GM18517 (cell line): ENCODE measurements around the gene TNS2.

Experiments used
- ATAC-seq: cut with Tn5 transposase; IDR thresholded peaks from one replicate; pipeline ENCODE4 v1.9.1; 2021; ENCODE audit warnings: mild to moderate bottlenecking, moderate library complexity; ENCODE audit not compliant: unreplicated experiment

Gene TNS2

DNA sequence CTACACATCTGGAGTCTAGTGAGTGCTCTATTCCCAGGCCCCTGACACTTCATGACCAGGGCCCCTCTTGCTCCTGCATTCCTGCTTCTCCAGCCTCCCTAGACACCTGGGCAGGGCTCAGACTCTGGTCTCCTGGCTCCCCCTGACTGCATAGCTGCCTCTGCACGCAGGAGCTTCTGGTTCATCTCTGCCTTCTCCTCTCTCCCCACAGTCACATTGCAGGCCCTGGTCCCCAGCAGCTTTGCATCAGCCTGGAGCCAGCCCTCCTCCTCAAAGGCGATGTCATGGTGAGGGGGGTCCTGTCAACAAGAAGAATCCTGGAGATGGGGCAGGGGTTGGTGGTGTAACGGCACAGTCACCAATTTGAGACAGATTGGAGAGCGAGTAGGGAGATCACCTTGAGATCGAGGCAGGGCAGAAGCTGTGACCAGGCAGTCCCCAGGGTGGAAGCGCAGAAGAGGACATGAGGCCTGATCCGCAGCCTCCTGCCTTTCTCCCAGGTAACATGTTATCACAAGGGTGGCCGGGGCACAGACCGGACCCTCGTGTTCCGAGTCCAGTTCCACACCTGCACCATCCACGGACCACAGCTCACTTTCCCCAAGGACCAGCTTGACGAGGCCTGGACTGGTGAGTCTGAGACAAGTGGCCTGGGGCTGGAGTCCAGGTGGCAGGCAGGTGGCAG lies 8.1 kb downstream of the TNS2 start:
- ATAC-seq = no peak

DNA sequence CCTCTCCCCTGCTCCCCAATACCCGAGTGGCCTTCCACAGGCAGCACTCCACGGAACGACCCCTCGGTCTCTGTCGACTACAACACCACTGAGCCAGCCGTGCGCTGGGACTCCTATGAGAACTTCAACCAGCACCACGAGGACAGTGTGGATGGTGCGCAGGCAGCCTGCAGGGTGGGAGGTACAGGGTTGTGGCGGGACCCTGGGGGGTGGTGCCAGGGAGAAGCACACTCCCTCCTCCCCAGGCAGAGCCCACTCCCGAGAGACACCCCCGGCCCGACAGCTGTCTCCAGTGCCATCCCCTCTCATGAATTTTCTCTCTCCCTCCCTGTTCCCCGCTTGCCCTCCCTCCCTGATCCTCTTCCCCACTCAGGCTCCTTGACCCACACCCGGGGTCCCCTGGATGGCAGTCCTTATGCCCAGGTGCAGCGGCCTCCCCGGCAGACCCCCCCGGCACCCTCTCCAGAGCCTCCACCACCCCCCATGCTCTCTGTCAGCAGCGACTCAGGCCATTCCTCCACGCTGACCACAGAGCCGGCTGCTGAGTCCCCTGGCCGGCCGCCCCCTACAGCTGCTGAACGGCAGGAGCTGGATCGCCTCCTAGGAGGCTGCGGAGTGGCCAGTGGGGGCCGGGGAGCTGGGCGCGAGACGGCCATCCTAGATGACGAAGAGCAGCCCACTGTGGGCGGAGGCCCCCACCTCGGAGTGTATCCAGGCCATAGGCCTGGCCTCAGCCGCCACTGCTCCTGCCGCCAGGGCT lies 9.0 kb downstream of the TNS2 start:
- no peak for ATAC-seq

DNA sequence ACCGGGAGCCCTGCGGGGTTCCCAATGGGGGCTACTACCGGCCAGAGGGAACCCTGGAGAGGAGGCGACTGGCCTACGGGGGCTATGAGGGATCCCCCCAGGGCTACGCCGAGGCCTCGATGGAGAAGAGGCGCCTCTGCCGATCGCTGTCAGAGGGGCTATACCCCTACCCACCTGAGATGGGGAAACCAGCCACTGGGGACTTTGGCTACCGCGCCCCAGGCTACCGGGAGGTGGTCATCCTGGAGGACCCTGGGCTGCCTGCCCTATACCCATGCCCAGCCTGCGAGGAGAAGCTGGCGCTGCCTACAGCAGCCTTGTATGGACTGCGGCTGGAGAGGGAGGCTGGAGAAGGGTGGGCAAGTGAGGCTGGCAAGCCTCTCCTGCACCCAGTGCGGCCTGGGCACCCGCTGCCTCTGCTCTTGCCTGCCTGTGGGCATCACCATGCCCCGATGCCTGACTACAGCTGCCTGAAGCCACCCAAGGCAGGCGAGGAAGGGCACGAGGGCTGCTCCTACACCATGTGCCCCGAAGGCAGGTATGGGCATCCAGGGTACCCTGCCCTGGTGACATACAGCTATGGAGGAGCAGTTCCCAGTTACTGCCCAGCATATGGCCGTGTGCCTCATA lies 9.7 kb downstream of the TNS2 start:
- no peak for ATAC-seq

DNA sequence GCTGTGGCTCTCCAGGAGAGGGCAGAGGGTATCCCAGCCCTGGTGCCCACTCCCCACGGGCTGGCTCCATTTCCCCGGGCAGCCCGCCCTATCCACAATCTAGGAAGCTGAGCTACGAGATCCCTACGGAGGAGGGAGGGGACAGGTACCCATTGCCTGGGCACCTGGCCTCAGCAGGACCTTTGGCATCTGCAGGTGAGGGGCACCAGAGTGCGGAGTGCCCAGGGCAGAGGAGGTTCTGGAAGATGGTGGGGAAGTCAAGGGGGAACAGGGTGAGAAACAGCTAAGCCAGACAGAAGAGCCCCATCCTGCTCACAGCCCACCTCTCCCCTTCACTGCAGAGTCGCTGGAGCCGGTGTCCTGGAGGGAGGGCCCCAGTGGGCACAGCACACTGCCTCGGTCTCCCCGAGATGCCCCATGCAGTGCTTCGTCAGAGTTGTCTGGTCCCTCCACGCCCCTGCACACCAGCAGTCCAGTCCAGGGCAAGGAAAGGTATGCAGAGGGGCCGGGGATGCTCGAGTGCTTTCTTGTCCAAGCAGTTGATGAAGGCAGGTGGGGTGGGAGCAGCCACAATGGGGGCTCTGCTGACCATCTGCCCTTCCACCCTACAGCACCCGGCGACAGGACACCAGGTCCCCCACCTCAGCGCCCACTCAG lies 10.3 kb downstream of the TNS2 start:
- ATAC-seq = no peak

DNA sequence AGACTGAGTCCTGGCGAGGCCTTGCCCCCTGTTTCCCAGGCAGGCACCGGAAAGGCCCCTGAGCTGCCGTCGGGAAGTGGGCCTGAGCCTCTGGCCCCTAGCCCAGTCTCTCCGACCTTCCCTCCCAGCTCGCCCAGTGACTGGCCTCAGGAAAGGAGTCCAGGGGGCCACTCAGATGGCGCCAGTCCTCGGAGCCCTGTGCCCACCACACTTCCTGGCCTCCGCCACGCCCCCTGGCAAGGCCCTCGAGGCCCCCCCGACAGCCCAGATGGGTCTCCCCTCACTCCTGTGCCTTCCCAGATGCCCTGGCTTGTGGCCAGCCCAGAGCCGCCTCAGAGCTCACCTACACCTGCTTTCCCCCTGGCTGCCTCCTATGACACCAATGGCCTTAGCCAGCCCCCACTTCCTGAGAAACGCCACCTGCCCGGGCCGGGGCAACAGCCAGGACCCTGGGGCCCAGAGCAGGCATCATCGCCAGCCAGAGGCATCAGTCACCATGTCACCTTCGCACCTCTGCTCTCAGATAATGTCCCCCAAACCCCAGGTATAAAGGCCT lies 10.9 kb downstream of the TNS2 start:
- no peak for ATAC-seq

DNA sequence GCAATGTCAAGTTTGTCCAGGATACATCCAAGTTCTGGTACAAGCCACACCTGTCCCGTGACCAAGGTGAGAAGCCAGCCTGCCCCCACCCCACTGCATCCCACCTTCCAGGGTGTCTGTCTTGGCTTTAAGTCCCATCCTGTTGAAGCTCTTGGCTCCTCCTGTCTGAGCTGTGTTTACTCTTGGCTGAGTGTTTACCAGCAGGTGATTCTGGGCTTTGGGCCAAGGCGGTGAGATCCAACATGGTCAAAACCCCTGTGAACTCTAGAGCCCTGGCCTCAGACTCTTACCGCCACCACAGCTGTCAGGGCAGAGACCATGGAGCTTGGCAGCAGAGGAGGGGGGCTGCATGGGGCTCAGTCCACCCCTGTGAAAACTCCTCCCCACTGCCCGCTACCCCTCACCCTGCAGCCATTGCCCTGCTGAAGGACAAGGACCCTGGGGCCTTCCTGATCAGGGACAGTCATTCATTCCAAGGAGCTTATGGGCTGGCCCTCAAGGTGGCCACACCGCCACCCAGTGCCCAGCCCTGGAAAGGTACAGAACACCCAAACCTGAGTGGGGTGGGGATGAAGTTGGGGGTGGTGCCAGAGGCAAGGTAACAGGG lies 11.6 kb downstream of the TNS2 start:
- ATAC-seq = no peak

DNA sequence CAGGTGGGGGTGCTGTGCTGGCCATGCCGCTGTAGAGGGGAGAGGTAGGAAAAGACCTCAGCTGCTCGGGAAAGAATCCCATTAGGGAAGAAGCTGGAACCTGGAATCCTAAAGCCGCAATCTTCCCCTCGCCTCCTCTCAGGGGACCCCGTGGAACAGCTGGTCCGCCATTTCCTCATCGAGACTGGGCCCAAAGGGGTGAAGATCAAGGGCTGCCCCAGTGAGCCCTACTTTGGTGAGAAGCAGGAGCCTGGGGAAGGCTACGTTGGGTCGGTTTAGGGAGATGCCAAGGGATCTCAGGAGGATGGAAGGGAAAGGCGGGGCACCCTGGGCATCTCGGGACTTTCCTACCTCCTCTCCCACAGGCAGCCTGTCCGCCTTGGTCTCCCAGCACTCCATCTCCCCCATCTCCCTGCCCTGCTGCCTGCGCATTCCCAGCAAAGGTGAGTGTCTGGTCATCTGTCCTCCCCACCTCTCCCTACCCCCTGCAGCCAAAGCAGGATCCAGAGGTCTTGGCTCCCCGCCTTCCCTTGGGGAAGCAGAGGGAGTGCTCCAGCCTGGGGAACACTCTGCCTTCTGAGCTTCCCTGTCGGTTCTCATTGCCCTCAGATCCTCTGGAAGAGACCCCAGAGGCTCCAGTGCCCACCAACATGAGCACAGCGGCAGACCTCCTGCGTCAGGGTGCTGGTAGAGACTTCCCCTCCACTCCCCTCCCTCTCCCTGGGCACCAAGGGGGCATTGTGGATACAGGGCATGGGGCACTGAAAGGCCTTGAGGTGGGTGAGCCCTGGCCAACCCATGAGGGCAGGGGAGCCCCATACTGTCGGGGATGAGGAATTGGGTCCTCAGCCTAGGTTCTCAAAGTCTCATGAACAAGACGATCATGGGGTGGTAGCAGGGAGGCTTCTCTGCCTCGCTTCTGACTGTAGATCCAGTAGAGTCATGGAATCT lies 12.4 kb downstream of the TNS2 start:
- no peak for ATAC-seq

DNA sequence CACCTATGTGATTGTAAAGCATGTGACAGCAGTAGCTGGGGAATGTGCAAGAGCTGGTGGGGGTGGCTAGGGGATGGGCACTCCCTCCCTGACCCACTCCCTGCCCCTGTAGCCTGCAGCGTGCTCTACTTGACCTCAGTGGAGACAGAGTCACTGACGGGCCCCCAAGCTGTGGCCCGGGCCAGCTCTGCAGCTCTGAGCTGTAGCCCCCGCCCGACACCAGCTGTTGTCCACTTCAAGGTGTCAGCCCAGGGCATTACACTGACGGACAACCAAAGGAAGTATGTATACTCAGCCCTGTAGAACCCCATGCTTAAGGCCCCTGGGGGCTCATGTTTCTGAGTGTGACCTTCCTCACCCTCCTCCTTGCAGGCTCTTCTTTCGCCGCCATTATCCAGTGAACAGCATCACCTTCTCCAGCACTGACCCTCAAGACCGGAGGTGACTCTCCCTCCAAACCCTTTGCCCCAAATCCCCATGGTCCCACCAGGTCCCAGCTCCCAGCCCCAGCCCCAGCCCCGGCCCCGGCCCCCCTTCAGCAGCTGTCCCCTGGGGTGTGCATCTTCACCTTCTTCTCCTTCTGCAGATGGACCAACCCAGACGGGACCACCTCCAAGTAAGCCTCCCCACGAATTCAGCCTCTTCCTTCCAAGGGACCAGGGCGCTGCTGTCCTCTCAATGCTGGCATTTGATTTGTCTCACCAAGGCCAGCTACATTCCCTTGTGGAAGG lies 13.3 kb downstream of the TNS2 start:
- no peak for ATAC-seq

DNA sequence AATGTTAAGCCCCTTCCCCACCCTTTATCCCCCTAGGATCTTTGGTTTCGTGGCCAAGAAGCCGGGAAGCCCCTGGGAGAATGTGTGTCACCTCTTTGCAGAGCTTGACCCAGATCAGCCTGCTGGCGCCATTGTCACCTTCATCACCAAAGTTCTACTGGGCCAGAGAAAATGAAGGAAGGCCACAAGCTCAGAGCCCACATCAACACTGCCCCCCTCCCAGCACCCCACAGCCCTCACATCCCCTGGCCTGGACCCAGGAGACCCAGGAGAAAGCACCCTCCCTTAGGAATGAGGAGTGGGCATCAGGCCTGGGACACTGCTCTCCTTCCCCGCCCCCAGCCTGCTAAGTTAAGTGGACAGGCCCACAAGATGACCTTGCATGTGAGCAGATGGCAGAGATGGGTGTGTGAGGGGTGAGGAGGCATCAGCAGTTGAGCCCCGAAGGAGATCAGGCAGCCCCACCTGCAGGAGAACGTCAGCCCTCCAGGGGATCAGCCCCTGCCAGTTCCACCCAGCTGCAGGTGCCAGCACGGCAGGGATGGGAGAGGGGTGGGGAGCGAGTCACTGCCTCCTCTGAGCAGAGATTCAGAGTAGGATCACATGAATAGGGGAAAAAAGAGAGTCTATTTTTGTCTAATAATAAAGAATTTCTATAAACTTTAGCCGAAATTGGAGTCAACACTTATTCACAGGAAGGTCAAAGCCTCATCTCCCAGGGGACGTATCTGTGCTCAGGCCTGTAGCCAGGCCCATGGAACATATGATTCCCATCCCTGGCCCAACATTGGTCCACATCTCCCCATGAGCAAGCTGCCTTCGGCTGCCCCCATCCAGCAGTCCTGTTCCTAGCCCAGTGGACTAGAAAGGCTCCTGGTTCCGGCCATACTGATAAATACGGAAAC lies 14.1 kb downstream of the TNS2 start:
- ATAC-seq = no peak

DNA sequence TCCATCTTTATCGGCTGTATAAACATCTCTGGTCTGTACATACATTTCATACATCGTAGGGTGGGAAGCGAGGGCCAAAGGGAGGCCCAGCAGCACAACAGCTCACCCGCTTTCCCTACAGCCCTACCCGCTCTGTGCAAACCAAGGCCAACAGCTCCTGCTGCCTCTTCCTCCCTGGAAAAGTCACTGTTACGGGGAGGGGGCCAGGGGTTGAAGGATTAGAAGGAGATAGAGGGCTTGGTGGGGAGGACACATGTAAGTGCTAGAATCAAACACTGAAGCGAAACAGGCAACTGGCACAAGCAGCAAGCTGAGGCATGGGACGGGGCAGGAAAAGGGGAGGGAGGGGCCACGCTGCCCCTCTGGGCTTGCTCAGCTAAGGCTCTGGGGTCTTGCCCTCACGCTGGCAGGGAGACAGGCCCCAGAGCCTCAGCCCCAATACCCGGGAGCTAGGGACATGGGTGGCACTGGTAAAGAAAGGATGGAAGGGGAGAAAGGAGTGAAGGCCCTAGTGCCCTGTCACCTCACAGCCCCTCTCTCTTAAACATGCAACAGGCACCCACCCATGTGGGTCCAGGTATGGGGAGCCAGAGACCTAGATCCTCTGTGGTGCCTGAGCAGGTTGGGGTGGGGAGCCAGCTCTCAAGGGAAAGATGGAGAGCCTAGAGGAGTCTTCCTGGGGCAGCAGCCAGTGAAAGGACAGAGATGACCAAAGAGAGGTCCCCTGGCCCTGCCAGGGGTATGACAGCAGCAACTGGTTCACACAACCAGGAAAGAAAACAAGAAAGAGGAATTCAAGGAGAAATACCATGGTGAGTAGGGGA lies 15.0 kb downstream of the TNS2 start:
- no peak for ATAC-seq

DNA sequence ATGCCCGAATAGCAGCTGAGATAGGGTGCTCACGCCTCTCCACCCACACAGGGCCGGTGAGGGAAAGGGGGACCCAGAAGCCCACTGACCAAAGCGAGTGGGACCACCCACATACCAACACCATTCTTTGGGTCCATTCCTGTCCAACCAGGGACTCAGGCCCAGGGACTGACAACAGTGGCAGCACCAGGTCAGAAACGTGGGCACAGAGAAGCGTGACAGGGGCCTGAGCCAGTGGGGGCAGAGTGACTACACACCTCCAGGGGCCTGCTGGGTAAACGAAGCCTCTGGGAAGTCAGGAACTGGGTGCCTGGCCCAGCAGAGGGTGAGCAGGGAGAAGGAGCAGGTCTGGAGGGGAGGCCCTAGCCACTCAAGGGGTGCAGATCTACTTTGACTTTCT lies 15.6 kb downstream of the TNS2 start:
- no peak for ATAC-seq

DNA sequence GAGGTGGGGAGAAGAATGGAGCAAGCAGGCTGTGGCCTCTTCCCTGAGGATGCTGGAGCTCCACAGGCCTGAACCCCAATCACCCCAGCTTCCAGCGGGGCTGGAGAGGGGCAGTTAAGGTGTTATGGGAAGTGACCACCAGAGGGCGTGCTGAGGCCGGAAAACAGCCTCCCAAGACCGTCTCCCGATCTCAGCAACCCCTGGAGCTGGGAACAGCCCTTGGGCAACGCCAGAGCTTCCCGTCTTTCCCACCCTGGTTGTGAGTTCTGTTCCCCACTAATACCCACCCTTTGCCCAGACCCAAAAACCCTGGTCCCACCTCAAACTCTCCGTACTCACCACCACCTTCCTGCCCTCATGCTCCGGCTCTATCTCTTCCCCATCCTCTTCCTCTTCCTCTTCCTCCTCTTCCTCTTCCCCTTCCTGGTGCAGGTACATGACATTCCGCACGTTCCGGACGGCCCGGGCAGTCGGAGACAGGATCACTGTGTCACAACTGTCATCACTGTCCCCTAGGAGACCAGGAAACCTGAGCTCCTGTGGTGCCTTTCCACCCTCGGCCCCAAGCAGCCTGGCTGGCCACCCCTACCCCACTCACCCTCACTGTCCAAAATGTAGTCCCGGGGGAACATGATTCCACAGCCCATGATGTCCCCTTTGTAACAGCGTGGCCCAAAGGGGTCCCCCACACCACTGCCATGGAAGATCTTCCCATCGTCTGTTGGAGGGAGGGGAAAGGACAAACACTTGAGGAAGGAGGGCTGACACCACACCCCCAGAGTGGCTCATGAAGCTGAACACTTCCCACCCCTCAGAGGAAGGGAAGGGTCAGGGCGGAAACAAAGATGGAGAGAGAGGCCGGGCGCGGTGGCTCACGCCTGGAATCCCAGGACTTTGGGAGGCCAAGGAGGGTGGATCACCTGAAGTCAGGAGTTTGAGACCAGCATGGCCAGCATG lies 16.4 kb downstream of the TNS2 start:
- ATAC-seq = no peak

DNA sequence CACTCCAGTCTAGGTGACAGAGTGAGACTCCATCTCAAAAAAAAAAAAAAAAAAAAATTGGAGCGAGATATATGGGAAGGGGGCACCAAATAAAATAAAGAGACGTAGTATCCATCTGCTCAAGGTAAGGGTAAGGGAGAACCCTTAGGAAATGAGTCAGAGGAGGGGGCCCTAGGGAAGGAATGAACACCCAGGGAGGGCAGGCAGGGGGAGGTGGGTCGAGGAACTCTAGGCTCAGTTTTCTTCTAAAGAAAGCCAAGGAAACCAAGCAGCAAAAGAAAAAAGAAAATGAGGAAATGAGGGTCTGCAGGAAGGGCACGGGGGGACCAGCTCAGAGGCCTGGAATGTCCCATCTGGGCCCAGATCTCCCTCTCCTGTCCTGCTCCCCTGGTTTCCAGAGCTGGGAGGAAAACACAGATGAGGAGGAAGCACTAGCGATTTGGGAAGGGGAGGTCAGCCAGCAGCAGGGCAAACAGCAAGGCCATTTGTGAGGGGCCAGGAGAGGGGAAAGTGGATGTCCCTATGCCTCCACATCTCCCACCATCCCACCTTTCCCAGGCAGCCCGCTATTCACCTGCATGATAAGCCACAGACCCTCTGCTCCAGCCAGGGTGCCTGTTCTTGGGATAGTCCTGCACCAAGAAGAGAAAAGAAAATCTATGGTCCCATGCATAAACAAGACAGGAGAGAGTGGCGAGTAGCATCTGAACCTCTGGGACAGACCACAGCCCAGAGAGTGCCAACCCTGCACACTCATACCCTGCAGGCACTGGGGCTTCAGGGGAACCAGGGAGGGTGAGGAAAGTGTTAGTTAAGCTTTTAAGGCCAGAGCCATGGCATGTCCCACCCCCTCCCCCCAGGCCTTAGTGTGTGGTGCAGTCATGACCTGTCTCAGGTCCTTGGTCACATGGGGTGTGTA lies 17.5 kb downstream of the TNS2 start:
- no peak for ATAC-seq

DNA sequence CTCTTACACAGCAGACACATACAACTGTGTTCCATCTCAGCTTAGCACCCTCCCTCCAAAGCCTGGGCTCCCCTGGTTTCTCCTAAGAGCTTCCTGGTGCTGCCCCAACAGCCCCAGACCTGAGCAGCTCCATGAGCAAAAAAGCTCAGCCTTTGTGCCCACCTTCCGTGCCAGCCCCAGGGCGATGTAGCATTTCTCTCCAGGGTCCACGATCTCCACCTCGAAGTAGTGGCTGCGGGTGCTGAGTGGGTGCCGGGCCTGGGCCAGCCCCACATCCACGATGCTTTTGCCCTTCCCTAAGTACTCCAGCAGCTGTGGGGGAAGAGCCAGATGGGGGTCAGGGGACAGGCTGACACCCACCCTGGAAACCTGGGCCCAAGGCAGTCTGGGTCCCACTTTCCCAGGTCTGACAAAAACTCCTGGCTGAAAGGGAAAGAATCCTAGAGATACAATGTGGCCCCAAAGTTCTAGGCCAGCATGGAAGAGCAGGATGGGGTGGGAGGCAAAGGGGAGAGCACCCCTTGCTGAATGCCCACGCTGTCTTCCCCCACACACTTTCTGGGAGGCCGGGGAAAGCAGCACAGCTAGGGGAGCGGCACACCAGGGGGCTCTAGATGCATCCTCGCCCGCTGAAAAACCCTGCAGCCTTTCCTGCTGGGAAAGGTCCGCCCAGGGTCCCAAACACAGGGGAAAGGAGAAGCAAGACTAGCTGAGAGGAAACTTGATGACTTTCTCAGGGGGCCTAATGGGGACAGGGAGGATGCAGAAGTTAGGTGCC lies 18.3 kb downstream of the TNS2 start:
- ATAC-seq = no peak
